HCT116 (cell line): ENCODE results near the gene CYB561D1. TPM values are rescaled to one million over a fixed set of nuclear protein-coding genes. Genes with fewer than 3 reads are reported as not detected.

Experiments
- ATAC-seq: fragments of 200-7000 bp; cut with Tn5 transposase; 2 replicates; pipeline ENCODE4 v1.9.1; 2020; ENCODE audit warnings: mild to moderate bottlenecking, moderate library complexity
- BruUV-seq: library from RNA; stranded (reverse); fragments of 400-500 nt; replicated peaks from 2 replicates; lab custom pipeline; 2021; lab: Mats Ljungman, UMichigan
- CTCF ChIA-PET: fragments of 300-600 bp; sonication (Branson Sonifier 250); formaldehyde crosslinking; loops from one replicate; lab custom pipeline; 2021; ENCODE audit warnings: antibody characterized with exemption; lab: Charles Lee
- POLR2A ChIA-PET: fragments of 300-600, 350-600 bp; sonication (Branson Sonifier 250); formaldehyde crosslinking; loops from one replicate; lab custom pipeline; 2021; ENCODE audit warnings: antibody characterized with exemption; lab: Charles Lee
- RAD21 ChIA-PET, 2 experiments: fragments of 300-600 bp; sonication (Branson Sonifier 250); formaldehyde crosslinking; loops; one replicate each; lab custom pipeline; 2023; ENCODE audit warnings: low total read pairs in 2 of 2; ENCODE audit not compliant: uncharacterized antibody in 2 of 2, unreplicated experiment in 2 of 2, low non-redundant PET in 1 of 2; lab: Charles Lee
- DNase-seq: peaks from one replicate; pipeline ENCODE4 v3.0.0-alpha.2; 2010; ENCODE audit warnings: low read depth, low spot score
- H2AFZ ChIP-seq: fragments of 200-600 bp; shearing (Covaris generic), sonication (generic); 2 replicates; pipeline ENCODE4 v1.6.1; 2017; ENCODE audit warnings: low read depth, mixed run types, mixed read lengths, antibody characterized with exemption, low read length; ENCODE audit not compliant: poor library complexity, severe bottlenecking
- H3K27ac ChIP-seq: 2 replicates; pipeline ENCODE4 v1.5.1; 2012; ENCODE audit warnings: low read depth, low read length
- H3K27me3 ChIP-seq: fragments of 200-600 bp; sonication (generic); 2 replicates; pipeline ENCODE4 v1.6.1; 2016; ENCODE audit warnings: mixed run types, low read length, mixed read lengths; ENCODE audit not compliant: insufficient read depth
- H3K36me3 ChIP-seq, 2 experiments: fragments of 200-500 bp in 1 of 2; fragments of 200-600 bp in 1 of 2; sonication (Bioruptor generic) in 1 of 2; sonication (generic) in 1 of 2; 2 replicates each; pipeline versions ENCODE4 v1.5.1 to v1.6.1; 2014 to 2016; ENCODE audit warnings: low read length in 2 of 2, inconsistent platforms in 1 of 2, mixed read lengths in 1 of 2, mixed run types in 1 of 2; ENCODE audit not compliant: insufficient read depth in 2 of 2, control insufficient read depth in 1 of 2
- H3K4me1 ChIP-seq, 2 experiments: fragments of 200-600 bp in 1 of 2; sonication (generic) in 1 of 2; 2 replicates each; pipeline versions ENCODE4 v1.5.1 to v1.6.1; 2012 to 2017; ENCODE audit warnings: low read length in 2 of 2, inconsistent platforms in 1 of 2, mild to moderate bottlenecking in 1 of 2, mixed read lengths in 1 of 2, mixed run types in 1 of 2, moderate library complexity in 1 of 2; ENCODE audit not compliant: insufficient read depth in 2 of 2, control insufficient read depth in 1 of 2
- H3K4me2 ChIP-seq: fragments of 200-600 bp; sonication (generic); 2 replicates; pipeline ENCODE4 v1.6.1; 2017; ENCODE audit warnings: mixed run types, low read length, mixed read lengths
- H3K4me3 ChIP-seq, 2 experiments: fragments of 200-600 bp in 1 of 2; sonication (generic) in 1 of 2; replicated peaks in 1 of 2; 2 replicates each; pipeline ENCODE4 v1.5.1; 2011 to 2016; ENCODE audit warnings: low read length in 2 of 2, control low read depth in 1 of 2, low read depth in 1 of 2, mild to moderate bottlenecking in 1 of 2, mixed read lengths in 1 of 2, mixed run types in 1 of 2
- H3K79me2 ChIP-seq: fragments of 200-600 bp; sonication (generic); 2 replicates; pipeline ENCODE4 v1.6.1; 2017; ENCODE audit warnings: mild to moderate bottlenecking, mixed run types, low read length, moderate library complexity, mixed read lengths; ENCODE audit not compliant: insufficient read depth
- H3K9ac ChIP-seq: fragments of 200-600 bp; sonication (generic); 2 replicates; pipeline ENCODE4 v1.6.1; 2016; ENCODE audit warnings: low read length, mixed read lengths
- H3K9me2 ChIP-seq: fragments of 200-600 bp; sonication (generic), shearing (Covaris generic); 2 replicates; pipeline ENCODE4 v1.6.1; 2017; ENCODE audit warnings: mixed run types, mild to moderate bottlenecking, moderate library complexity; ENCODE audit not compliant: insufficient read depth
- H3K9me3 ChIP-seq, 2 experiments: fragments of 200-500 bp in 1 of 2; fragments of 200-600 bp in 1 of 2; sonication (Bioruptor generic) in 1 of 2; sonication (generic) in 1 of 2; 2 replicates each; pipeline ENCODE4 v1.6.1; 2014 to 2017; ENCODE audit warnings: low read length in 2 of 2, mixed read lengths in 2 of 2, inconsistent platforms in 1 of 2, low read depth in 1 of 2, mild to moderate bottlenecking in 1 of 2, mixed run types in 1 of 2, moderate library complexity in 1 of 2; ENCODE audit not compliant: control insufficient read depth in 1 of 2, insufficient read depth in 1 of 2
- H4K20me1 ChIP-seq: fragments of 200-600 bp; sonication (generic), shearing (Covaris generic); 2 replicates; pipeline ENCODE4 v1.6.1; 2017; ENCODE audit warnings: mixed run types, mild to moderate bottlenecking, moderate library complexity; ENCODE audit not compliant: insufficient read depth
- ATF3 ChIP-seq: IDR thresholded peaks from 2 replicates; pipeline ENCODE4 v1.6.1; 2012
- CBX3 ChIP-seq: IDR thresholded peaks from 2 replicates; pipeline ENCODE4 v1.6.1; 2012; ENCODE audit warnings: low read depth
- CEBPB ChIP-seq: IDR thresholded peaks from 2 replicates; pipeline ENCODE4 v1.6.1; 2012; ENCODE audit warnings: low read depth
- CTCF ChIP-seq, 3 experiments: fragments of 200-600 bp in 1 of 3; sonication (generic) in 1 of 3; IDR thresholded peaks in 2 of 3; conservative IDR thresholded peaks in 1 of 3; 2 replicates each; pipeline ENCODE4 v1.5.1; 2012 to 2017; ENCODE audit warnings: low read depth in 2 of 3, low read length in 2 of 3, antibody characterized with exemption in 1 of 3, borderline replicate concordance in 1 of 3, control low read depth in 1 of 3, mild to moderate bottlenecking in 1 of 3, mixed read lengths in 1 of 3, mixed run types in 1 of 3, moderate library complexity in 1 of 3; ENCODE audit not compliant: insufficient read depth in 1 of 3
- EGR1 ChIP-seq: IDR thresholded peaks from 2 replicates; pipeline ENCODE4 v1.6.1; 2012; ENCODE audit warnings: low read depth
- ELF1 ChIP-seq: IDR thresholded peaks from 2 replicates; pipeline ENCODE4 v1.6.1; 2012; ENCODE audit warnings: low read depth, borderline replicate concordance
- EZH2 ChIP-seq: fragments of 200-600 bp; sonication (generic); IDR thresholded peaks from 2 replicates; pipeline ENCODE4 v1.6.1; 2017; ENCODE audit warnings: antibody characterized with exemption, mixed run types
- JUND ChIP-seq: IDR thresholded peaks from 2 replicates; pipeline ENCODE4 v1.6.1; 2012
- MAX ChIP-seq: IDR thresholded peaks from 2 replicates; pipeline ENCODE4 v1.6.1; 2012
- POLR2A ChIP-seq: IDR thresholded peaks from 2 replicates; pipeline ENCODE4 v1.7.0; 2011; ENCODE audit warnings: borderline replicate concordance; ENCODE audit not compliant: insufficient read depth, insufficient read length; ENCODE audit errors: extremely low read depth
- POLR2AphosphoS5 ChIP-seq: IDR thresholded peaks from 2 replicates; pipeline ENCODE4 v1.6.1; 2011; ENCODE audit warnings: mild to moderate bottlenecking, low read depth, low read length, moderate library complexity
- SP1 ChIP-seq: IDR thresholded peaks from 2 replicates; pipeline ENCODE4 v1.6.1; 2012; ENCODE audit warnings: low read depth
- SRF ChIP-seq: IDR thresholded peaks from 2 replicates; pipeline ENCODE4 v1.6.1; 2012; ENCODE audit warnings: low read depth
- TCF7L2 ChIP-seq: IDR thresholded peaks from 2 replicates; pipeline ENCODE4 v1.7.0; 2011; ENCODE audit warnings: borderline replicate concordance, inconsistent platforms; ENCODE audit not compliant: insufficient read depth, insufficient read length; ENCODE audit errors: extremely low read depth
- YY1 ChIP-seq: IDR thresholded peaks from 2 replicates; pipeline ENCODE4 v1.6.1; 2011; ENCODE audit warnings: low read length, low read depth, moderate library complexity, mild to moderate bottlenecking; ENCODE audit not compliant: insufficient replicate concordance; ENCODE audit errors: extremely low read depth
- ZFX ChIP-seq: fragments of 450-650 bp; IDR thresholded peaks from 2 replicates; pipeline ENCODE4 v1.6.1; 2017
- ZNF274 ChIP-seq: fragments of 200-500 bp; sonication (Bioruptor generic); IDR thresholded peaks from 2 replicates; pipeline ENCODE4 v1.6.1; 2014; ENCODE audit warnings: mild to moderate bottlenecking, low read depth, low read length, inconsistent platforms
- intact Hi-C: fragments of 100-400 bp; cut with micrococcal nuclease; formaldehyde crosslinking; loops from 2 replicates; pipeline ENCODE4 v1.10.0; 2022
- total RNA-seq: library from RNA; stranded (reverse); gene quantifications from one replicate; pipeline ENCODE4 v1.2.1, GENCODE V29; 2021; ENCODE audit not compliant: unreplicated experiment
- TF ChIP-seq, protein P1 (sequence below): IDR thresholded peaks from 2 replicates; pipeline ENCODE4 v1.6.1; 2012; ENCODE audit warnings: low read depth

The CYB561D1 gene
- total RNA-seq, 1 experiment from 2014 or later, result 5.9 TPM

DNA sequence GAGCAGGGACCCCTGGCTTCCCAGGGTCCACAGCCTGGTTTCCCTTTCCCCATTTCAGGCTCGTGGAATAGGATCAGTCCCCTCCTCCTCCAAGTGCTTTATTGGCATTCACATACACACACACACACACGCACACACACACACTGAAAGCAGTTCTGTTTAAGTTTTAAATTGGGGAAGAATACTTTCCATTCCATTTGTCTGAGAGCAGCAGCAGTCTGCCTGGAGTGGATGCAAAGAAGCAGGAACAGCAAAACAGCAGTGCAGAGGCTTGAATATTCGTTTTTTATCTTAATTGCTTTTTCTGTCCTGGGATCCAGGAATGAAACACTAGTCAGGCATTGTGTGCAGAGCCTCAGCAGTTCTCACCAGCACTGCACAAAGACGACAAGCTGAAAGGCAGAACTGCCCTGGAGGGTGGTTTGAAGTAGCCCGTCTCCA, 7.1 kb downstream of the CYB561D1 start:
- TF ChIP-seq POLR2AphosphoS5 (no peak), POLR2A (no peak), ZFX (no peak), ELF1 (no peak), ZNF274 (no peak), TCF7L2 (no peak), MAX (no peak), SRF (no peak), CEBPB (no peak), EZH2 (no peak), SP1 (no peak), CTCF (IDR thresholded peaks at IDR 0.05 in 2 of 3, conservative IDR thresholded peaks at IDR 0.05 in 1 of 3; ENCODE audit: borderline replicate concordance in 1 of 3, insufficient read depth in 1 of 3, low read depth in 2 of 3, low read length in 2 of 3) (no peak), JUND (no peak), CBX3 (no peak), ATF3 (no peak), EGR1 (no peak), YY1 (no peak)
- TF ChIP-seq, protein P1, sequence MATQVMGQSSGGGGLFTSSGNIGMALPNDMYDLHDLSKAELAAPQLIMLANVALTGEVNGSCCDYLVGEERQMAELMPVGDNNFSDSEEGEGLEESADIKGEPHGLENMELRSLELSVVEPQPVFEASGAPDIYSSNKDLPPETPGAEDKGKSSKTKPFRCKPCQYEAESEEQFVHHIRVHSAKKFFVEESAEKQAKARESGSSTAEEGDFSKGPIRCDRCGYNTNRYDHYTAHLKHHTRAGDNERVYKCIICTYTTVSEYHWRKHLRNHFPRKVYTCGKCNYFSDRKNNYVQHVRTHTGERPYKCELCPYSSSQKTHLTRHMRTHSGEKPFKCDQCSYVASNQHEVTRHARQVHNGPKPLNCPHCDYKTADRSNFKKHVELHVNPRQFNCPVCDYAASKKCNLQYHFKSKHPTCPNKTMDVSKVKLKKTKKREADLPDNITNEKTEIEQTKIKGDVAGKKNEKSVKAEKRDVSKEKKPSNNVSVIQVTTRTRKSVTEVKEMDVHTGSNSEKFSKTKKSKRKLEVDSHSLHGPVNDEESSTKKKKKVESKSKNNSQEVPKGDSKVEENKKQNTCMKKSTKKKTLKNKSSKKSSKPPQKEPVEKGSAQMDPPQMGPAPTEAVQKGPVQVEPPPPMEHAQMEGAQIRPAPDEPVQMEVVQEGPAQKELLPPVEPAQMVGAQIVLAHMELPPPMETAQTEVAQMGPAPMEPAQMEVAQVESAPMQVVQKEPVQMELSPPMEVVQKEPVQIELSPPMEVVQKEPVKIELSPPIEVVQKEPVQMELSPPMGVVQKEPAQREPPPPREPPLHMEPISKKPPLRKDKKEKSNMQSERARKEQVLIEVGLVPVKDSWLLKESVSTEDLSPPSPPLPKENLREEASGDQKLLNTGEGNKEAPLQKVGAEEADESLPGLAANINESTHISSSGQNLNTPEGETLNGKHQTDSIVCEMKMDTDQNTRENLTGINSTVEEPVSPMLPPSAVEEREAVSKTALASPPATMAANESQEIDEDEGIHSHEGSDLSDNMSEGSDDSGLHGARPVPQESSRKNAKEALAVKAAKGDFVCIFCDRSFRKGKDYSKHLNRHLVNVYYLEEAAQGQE, result no peak
- Histone ChIP-seq H3K9ac (no peak overlapping the region), H3K4me2 (no peak overlapping the region), H3K36me3 (peaks cover 2 to 5% of the 10 kb centered on the region in 2 experiments; a peak in 1 of 4 replicates), H3K4me1 (peaks cover 0 to 3% of the 10 kb centered on the region in 2 experiments; a peak in 1 of 4 replicates), H3K9me3 (no peaks in the 10 kb centered on the region), H3K27ac (no peak overlapping the region), H4K20me1 (no peaks in the 10 kb centered on the region), H3K27me3 (no peaks in the 10 kb centered on the region), H3K9me2 (no peaks in the 10 kb centered on the region; the same call in 1 of the 2 replicates), H2AFZ (no peak overlapping the region), H3K79me2 (no peaks in the 10 kb centered on the region), H3K4me3 (no peak overlapping the region)
- ChIA-PET POLR2A (no interaction called here), RAD21 (no interaction called here), CTCF (interaction anchor here (2.9 to 5.0 kb wide), 2 partner anchors 15 to 31 kb away, joined by 8 to 70 read pairs; no protein-coding TSS in a partner anchor)
- ATAC-seq (no peak), DNase-seq (no peak)
- BruUV-seq, result no TSS peak
- intact Hi-C loops, result no loop called here
